DLD1 (cell line): ENCODE data around the gene FSHB.
"Not testable (repeated sequence)": the region's sequence is repeated elsewhere in the genome, so short reads cannot be mapped to it uniquely, and the experiment has no call there.

Experiments used
- in situ Hi-C: cut with HindIII; loops from 2 replicates; pipeline ENCODE4 v1.10.0; 2017; ENCODE audit warnings: low sequenced_read_pairs

FSHB gene

DNA sequence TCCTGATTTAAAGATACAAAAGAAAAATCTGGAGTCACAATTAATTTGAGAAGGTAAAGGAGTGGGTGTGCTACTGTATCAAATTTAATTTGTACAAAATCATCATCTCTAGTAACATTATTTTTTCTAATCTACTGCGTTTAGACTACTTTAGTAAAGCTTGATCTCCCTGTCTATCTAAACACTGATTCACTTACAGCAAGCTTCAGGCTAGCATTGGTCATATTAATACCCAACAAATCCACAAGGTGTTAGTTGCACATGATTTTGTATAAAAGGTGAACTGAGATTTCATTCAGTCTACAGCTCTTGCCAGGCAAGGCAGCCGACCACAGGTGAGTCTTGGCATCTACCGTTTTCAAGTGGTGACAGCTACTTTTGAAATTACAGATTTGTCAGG is at the start of gene FSHB:
Gene FSHB, plus strand, starts transcription at position 301 of the 400 bp plus-strand sequence. CDS start 889 bp downstream, outside the sequence.
- in situ Hi-C loops = no loop called here

DNA sequence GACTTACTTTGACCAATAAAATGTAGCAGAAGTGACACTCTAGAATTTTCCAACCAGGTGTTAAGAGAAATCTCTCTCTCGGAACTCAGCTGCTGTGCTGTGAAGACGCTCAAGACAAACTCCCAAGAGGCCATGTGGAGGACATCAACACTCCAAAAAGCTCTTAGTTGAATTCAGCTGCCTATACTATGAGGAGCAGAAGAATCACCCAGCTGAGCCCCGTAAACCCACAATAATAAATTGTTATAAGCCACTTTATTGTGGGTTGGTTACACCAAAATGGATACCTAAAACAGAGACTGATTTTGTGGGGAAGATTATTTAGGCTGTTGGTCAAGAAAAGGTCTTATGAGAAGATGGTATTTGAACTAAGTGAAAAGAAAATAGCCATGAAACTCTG is 44.1 kb upstream of the FSHB start:
- in situ Hi-C loops = no loop called here

GRCh38 chr11:30192620-30193019 is 38.2 kb upstream of the FSHB start:
- in situ Hi-C loops = no loop called here

DNA sequence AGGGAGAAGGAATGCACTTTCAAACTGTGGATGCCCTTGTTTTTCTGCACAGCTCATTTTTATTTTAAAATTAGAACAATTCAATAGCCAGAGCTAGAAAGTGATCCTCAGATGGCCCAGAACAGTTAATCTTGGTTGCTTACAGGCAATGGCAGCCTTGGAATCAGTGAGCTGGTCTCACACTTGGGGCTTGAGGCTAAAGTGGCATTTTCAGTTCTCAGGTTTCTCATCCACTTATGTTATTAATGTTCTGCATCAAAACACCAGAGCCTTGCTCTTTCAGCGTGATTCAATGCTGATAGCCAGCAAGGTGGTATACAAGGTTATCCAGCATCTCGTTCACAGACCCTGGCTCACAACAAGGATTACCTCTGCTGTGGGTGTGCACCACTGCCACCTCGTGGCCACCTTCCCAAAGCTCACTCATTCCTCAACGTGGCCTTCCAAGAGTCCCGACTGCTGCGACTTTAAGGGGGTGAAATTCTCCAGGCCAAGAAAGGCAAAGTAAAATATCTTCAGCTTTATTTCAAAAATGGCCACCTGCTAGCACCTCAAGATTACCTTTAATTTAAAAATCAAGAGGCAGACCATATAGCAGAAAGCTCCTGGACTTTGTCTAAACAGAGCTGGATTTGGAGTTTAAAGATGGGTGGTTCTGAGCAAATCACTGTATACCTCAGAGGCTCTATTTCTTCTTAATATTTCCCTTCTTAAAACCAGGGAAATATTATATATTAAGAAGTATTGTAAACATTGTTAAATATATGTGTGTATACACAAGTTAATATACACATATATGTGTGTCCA is 34.2 kb upstream of the FSHB start:
- in situ Hi-C loops = no loop called here

DNA sequence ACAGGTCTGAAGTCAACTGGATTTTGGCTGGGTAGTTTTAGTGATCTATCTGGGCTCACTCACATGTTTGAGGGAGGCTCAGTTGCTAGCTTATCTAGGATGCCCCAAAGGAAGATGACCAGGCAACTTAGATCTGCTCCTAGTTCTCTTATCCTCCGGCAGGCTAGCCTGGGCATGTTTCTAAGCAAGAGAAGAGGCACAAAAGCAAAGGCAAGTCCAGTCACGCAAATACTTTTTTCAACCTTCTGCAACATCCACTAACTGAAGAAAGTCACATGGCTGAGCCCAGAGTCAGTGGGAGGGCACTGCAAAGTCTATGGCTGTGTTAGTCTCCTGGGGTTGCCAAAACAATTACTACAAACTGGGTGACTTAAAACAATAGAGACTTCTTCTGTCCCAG is 32.9 kb upstream of the FSHB start:
- in situ Hi-C loops = no loop called here

- in situ Hi-C loops = not testable (repeated sequence)
These were observed 27.8 kb upstream of the FSHB start for GRCh38 chr11:30202989-30203388.

- in situ Hi-C loops = no loop called here
These were observed 27.0 kb upstream of the FSHB start for GRCh38 chr11:30203850-30204249.

- in situ Hi-C loops = no loop called here
These were observed 24.4 kb upstream of the FSHB start for GRCh38 chr11:30206249-30206996.

DNA sequence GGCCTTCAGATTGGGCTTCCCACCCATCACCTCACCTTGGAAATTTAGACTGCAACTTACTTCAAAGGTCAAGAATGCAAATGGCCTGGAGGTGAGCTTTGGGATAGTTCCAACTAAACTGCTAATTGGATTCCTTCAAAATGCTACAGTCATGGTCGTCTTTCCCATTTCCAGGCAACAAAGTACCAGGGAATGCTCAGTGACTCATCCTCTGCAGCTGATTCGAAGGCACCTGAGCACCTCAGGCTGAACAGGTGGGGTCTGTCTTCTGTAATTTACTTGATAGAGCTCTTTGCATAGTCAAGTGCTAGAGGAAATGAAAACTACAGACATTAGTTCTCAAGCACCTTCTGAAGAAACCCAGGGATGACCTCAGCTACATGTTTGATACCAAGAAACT is 20.5 kb upstream of the FSHB start:
- in situ Hi-C loops = no loop called here

DNA sequence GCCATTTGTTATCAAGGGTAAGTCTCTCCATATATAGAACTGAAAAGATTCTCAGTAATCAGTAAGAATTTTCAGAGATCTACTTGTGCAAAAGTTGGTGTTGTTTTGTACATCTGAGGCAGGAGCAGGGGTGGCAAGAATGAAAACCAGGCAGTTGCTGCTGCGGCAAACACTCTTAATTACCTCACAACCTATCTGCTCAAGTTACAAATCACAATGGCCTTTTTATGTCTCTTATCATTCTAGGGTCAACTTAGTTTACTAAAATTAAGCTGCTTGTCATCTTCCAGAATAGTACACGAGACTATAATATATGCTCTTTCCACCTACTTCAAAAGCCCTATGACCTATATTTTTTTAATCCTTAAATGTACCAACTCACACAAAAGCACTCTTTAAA is 14.3 kb upstream of the FSHB start:
- in situ Hi-C loops = no loop called here

- in situ Hi-C loops = no loop called here
These were observed 12.5 kb upstream of the FSHB start for GRCh38 chr11:30218278-30218677.

DNA sequence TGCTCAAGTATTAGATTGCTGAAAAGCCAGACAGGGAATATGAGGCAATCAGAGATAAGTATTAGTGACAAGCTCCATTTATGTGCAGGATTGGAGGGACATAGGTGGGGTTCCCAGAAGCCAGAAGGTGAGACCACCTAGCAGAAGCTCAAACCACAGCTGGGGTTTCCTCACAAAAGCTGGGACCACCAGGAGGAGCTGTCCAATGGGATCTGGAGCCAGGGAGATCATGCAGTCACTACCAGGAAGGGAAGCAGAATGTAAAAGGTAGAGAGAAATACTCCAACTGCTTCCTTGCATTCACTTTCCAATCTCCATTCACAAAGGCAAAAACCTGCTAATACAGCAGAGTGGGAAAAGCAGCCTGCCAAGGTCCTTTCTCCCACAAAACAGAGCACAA is 5.2 kb upstream of the FSHB start:
- in situ Hi-C loops = no loop called here

DNA sequence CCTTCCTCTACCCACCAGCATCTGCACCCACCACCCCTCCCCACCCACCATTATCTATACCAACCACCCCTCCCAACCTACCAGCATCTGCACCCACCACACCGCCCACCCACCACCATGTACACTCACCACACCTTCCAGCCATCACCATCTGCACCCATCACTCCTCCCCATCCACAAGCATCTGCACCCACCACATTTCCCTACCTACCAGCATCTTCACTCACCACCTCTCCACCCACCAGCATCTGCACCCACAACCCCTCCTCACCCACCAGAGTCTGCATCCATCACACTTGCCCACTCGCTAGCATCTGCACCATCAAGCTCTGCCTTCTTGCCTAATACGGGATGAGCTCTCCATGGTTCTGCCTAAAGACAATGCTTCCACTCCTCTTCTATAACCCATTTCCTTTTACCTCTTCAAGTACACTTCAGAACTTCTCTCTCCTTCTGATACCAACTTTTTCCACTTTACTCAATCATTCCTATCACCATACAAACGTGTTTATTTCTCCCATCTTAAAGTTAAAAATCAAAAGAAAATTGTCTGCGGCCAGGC is 2.4 kb upstream of the FSHB start:
- in situ Hi-C loops = no loop called here

DNA sequence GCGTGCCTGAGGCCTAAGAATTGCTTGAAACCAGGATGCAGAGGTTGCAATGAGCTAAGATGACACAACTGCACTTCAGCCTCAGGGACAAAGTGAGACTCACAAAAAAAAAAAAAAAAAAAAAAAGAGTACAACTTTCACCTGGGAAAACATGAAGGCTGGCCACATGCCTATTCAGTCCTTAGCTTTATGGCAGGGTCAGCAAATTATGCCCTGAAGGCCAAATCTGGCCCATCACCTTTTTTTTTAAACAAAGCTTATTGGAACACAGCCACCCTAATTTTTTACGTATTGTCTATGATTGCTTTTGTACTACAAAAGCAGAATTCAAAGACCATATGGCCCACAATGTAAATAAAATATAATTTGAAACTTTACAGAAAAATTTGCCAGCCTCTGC is 8.2 kb downstream of the FSHB start:
- in situ Hi-C loops = no loop called here

DNA sequence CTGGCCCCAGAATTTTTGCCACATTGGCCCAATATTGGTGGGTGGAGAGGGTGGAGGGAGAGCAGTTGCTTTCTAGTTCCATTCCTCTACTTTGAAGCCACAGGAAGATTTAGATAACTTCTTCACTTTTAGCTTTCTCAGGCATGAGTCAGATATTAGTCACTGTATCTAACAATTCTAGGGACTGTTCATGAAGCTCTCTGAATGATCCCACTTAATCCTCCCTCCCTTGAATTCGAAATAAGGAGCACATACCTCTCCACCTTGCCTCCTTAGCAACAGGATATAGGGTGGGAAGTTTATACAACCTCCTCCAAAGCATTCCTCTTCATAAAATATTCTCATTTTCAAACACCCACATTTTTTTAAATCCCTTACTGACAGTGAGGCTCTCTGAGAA is 13.5 kb downstream of the FSHB start:
- in situ Hi-C loops = no loop called here

DNA sequence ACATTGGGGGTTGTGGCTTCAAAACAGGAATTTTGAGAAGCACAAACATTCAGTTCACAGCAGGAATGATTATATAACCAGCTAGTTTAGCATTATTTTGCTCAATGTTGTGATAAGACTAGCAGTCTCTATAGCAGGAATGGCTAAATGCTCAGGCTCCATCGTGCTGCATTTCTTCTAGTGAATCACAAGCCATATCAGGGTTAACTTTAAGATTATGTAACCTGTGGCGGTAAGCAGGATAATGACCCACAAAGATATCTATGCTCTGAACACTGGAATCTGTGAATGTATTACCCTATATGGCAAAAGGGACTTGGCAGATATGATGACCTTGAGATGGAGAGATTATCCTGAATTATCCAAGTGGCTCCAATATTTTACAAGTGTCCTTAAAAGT is 14.8 kb downstream of the FSHB start:
- in situ Hi-C loops = no loop called here

GRCh38 chr11:30254307-30255298 is 23.8 kb downstream of the FSHB start:
- in situ Hi-C loops = no loop called here

GRCh38 chr11:30255637-30256036 is 24.8 kb downstream of the FSHB start:
- in situ Hi-C loops = no loop called here

GRCh38 chr11:30257058-30257457 is 26.2 kb downstream of the FSHB start:
- in situ Hi-C loops = no loop called here

- in situ Hi-C loops = no loop called here
These were observed 27.9 kb downstream of the FSHB start for GRCh38 chr11:30258679-30259078.

- in situ Hi-C loops = no loop called here
These were observed 30.0 kb downstream of the FSHB start for GRCh38 chr11:30260813-30261212.
